CD14-positive monocyte (primary cell): ENCODE results near the gene NEGR1. TPM values are rescaled to one million over a fixed set of nuclear protein-coding genes. Genes with fewer than 3 reads are reported as not detected.

Experiments
- DNase-seq, 3 donors: peaks; one replicate each; pipeline ENCODE4 v3.0.0-alpha.2; 2011 to 2022
- H2AFZ ChIP-seq: 2 replicates; pipeline ENCODE4 v1.6.0; 2012; ENCODE audit warnings: mild to moderate bottlenecking, low read depth, low read length, inconsistent platforms; ENCODE audit not compliant: insufficient read depth, poor library complexity, severe bottlenecking
- H3K27ac ChIP-seq, 2 donors: 1 replicate in 1 of 2; 2 replicates in 1 of 2; pipeline ENCODE4 v1.5.1; 2012 to 2013; ENCODE audit warnings: low read length in 2 of 2, control low read depth in 1 of 2, inconsistent platforms in 1 of 2, low read depth in 1 of 2, mild to moderate bottlenecking in 1 of 2
- H3K27me3 ChIP-seq, 2 donors: one replicate each; pipeline versions ENCODE4 v1.6.0 to v1.6.1; 2011 to 2013; ENCODE audit warnings: low read length in 2 of 2; ENCODE audit not compliant: control insufficient read depth in 2 of 2, insufficient read depth in 2 of 2
- H3K36me3 ChIP-seq, 2 donors: replicated peaks in 1 of 2; 1 replicate in 1 of 2; 2 replicates in 1 of 2; pipeline versions ENCODE4 v1.5.1 to v1.6.1; 2012 to 2013; ENCODE audit warnings: low read length in 2 of 2, control low read depth in 1 of 2, inconsistent platforms in 1 of 2, mild to moderate bottlenecking in 1 of 2; ENCODE audit not compliant: insufficient read depth in 2 of 2, control insufficient read depth in 1 of 2
- H3K4me1 ChIP-seq, 2 donors: 1 replicate in 1 of 2; 2 replicates in 1 of 2; pipeline versions ENCODE4 v1.5.1 to v1.6.1; 2012 to 2013; ENCODE audit warnings: low read length in 2 of 2, control low read depth in 1 of 2, inconsistent platforms in 1 of 2, mild to moderate bottlenecking in 1 of 2, moderate library complexity in 1 of 2; ENCODE audit not compliant: insufficient read depth in 2 of 2, control insufficient read depth in 1 of 2
- H3K4me2 ChIP-seq: replicated peaks from 2 replicates; pipeline ENCODE3; 2012; ENCODE audit warnings: low read length, moderate library complexity, mild to moderate bottlenecking; ENCODE audit not compliant: poor library complexity, severe bottlenecking; ENCODE audit errors: extremely low read depth
- H3K4me3 ChIP-seq, 3 experiments: fragments of 200-600 bp in 1 of 3; sonication (generic) in 1 of 3; replicated peaks in 1 of 3; 1 replicate in 2 of 3; 2 replicates in 1 of 3; pipeline ENCODE4 v1.5.1; 2011 to 2013; ENCODE audit warnings: low read length in 3 of 3, mild to moderate bottlenecking in 3 of 3, control low read depth in 2 of 3, low read depth in 2 of 3, inconsistent platforms in 1 of 3, moderate library complexity in 1 of 3
- H3K79me2 ChIP-seq: 2 replicates; pipeline ENCODE4 v1.6.0; 2012; ENCODE audit warnings: mild to moderate bottlenecking, control low read depth, inconsistent platforms, low read length, moderate library complexity; ENCODE audit not compliant: insufficient read depth
- H3K9ac ChIP-seq: 2 replicates; pipeline ENCODE4 v1.6.0; 2017; ENCODE audit warnings: low read length, mild to moderate bottlenecking; ENCODE audit not compliant: insufficient read depth, poor library complexity, severe bottlenecking
- H3K9me3 ChIP-seq, 2 donors: replicated peaks in 1 of 2; 1 replicate in 1 of 2; 2 replicates in 1 of 2; pipeline versions ENCODE4 v1.5.1 to v1.6.1; 2012 to 2013; ENCODE audit warnings: low read length in 2 of 2, control low read depth in 1 of 2; ENCODE audit not compliant: control insufficient read depth in 1 of 2, insufficient read depth in 1 of 2
- H4K20me1 ChIP-seq: 2 replicates; pipeline ENCODE4 v1.6.0; 2012; ENCODE audit warnings: mild to moderate bottlenecking, low read length, control low read depth, moderate library complexity; ENCODE audit not compliant: insufficient read depth
- H3K27ac Mint-ChIP-seq, 7 donors: one replicate each; pipeline ENCODE4 v1.8.0; 2020; ENCODE audit warnings: mild to moderate bottlenecking in 7 of 7, mixed read lengths in 7 of 7, moderate library complexity in 6 of 7, inconsistent platforms in 2 of 7
- H3K27me3 Mint-ChIP-seq, 3 donors: one replicate each; pipeline ENCODE4 v1.8.0; 2021 to 2022; ENCODE audit warnings: low read depth in 3 of 3, mild to moderate bottlenecking in 3 of 3, mixed read lengths in 3 of 3, moderate library complexity in 3 of 3, inconsistent platforms in 1 of 3
- H3K36me3 Mint-ChIP-seq, 2 donors: one replicate each; pipeline ENCODE4 v1.8.0; 2020; ENCODE audit warnings: mixed read lengths in 2 of 2, inconsistent platforms in 1 of 2, mild to moderate bottlenecking in 1 of 2
- H3K4me1 Mint-ChIP-seq: one replicate; pipeline ENCODE4 v1.8.0; 2020; ENCODE audit warnings: mild to moderate bottlenecking, mixed read lengths
- H3K4me3 Mint-ChIP-seq, 2 donors: one replicate each; pipeline ENCODE4 v1.8.0; 2020; ENCODE audit warnings: mild to moderate bottlenecking in 2 of 2, mixed read lengths in 2 of 2, moderate library complexity in 1 of 2
- H3K9me3 Mint-ChIP-seq, 7 donors: one replicate each; pipeline ENCODE4 v1.8.0; 2020 to 2022; ENCODE audit warnings: mixed read lengths in 7 of 7, mild to moderate bottlenecking in 6 of 7, moderate library complexity in 6 of 7, inconsistent platforms in 2 of 7
- CTCF ChIP-seq: fragments of 200-600 bp; IDR thresholded peaks from one replicate; pipeline ENCODE4 v1.8.0; 2022; ENCODE audit warnings: antibody characterized with exemption, mild to moderate bottlenecking
- WGBS: methylation state at CpG from one replicate; pipeline ENCODE4 v1.1.5; 2013; ENCODE audit warnings: missing lambda C conversion rate; ENCODE audit not compliant: insufficient coverage; 5-methylcytosine and 5-hydroxymethylcytosine counted together
- intact Hi-C, 2 donors: fragments of 100-400 bp; cut with micrococcal nuclease; formaldehyde crosslinking; loops; one replicate each; pipeline versions ENCODE4 v1.15.0 to v1.15.1; 2023
- polyA plus RNA-seq, 3 donors: library from polyadenylated mRNA; depleted of rRNA in 1 of 3; unstranded in 2 of 3; stranded (reverse) in 1 of 3; fragments of 300-500 nt in 2 of 3; fragments of >200 nt in 1 of 3; fragmentation: Illumina TruSeq in 2 of 3; gene quantifications; 1 replicate in 2 of 3; 2 replicates in 1 of 3; pipeline ENCODE4 v1.2.3, GENCODE V29; 2012 to 2021

NEGR1 gene
- polyA plus RNA-seq, 3 donors: 0.03 to 0.15 (median 0.13) TPM

DNA sequence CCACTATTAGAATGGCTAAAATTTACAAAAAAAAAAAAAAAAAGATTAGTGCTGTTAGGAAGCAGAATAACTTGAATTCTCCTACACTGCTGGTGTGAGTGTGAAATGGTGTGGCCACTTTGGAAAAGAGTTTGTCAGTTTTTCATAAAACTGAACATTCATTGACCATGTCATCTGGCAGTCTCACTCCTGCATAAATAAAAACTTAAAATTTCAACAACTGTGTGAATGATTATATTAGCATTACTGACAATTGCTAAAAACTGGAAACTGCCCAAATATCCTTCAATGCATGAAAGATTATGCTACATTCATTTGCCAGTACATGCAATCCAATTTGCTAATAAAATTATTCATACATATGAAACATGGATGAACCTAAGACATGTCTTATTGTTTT is 570.9 kb downstream of the NEGR1 start:
- Histone ChIP-seq H3K4me1 (no peaks in the 10 kb centered on the region), H3K36me3 (no peaks in the 10 kb centered on the region), H3K4me2 (no peak overlapping the region), H3K27ac (no peak overlapping the region), H3K27me3 (no peaks in the 10 kb centered on the region), H3K79me2 (no peaks in the 10 kb centered on the region), H3K9me3 (peaks cover 19% of the 10 kb centered on the region in 2 donors), H3K4me3 (no peak overlapping the region), H4K20me1 (no peaks in the 10 kb centered on the region), H3K9ac (no peak overlapping the region), H2AFZ (no peak overlapping the region)
- Mint-ChIP-seq H3K36me3 (no peaks in the 10 kb centered on the region), H3K4me3 (no peak overlapping the region), H3K9me3 (peaks cover 11 to 32% (median 21%) of the 10 kb centered on the region in 7 donors), H3K27ac (no peak overlapping the region), H3K27me3 (no peaks in the 10 kb centered on the region), H3K4me1 (no peaks in the 10 kb centered on the region)
- no peak for TF ChIP-seq CTCF
- DNase-seq: no peak
- intact Hi-C loops: no loop called here

- WGBS: 60% methylated on average over 5 of the region's 5 CpGs
- Histone ChIP-seq H4K20me1 (no peaks in the 10 kb centered on the region), H3K79me2 (no peaks in the 10 kb centered on the region), H3K27me3 (no peaks in the 10 kb centered on the region), H3K9ac (no peak overlapping the region), H3K4me2 (no peak overlapping the region), H3K27ac (no peak overlapping the region), H3K9me3 (peaks cover 3 to 11% of the 10 kb centered on the region in 2 donors), H3K4me3 (no peak overlapping the region), H3K36me3 (no peaks in the 10 kb centered on the region), H3K4me1 (no peaks in the 10 kb centered on the region), H2AFZ (no peak overlapping the region)
- TF ChIP-seq CTCF: no peak
- peaks cover 15 to 29% (median 23%) of the 10 kb centered on the region in 7 donors for H3K9me3 Mint-ChIP-seq
- no peak for DNase-seq
- no peaks in the 10 kb centered on the region for H3K4me1 Mint-ChIP-seq
- no peak overlapping the region for H3K4me3 Mint-ChIP-seq
- H3K36me3 Mint-ChIP-seq: no peaks in the 10 kb centered on the region
- H3K27ac Mint-ChIP-seq: no peak overlapping the region
- H3K27me3 Mint-ChIP-seq: peaks cover 0 to 1% (median 0%) of the 10 kb centered on the region in 3 donors
- intact Hi-C loops: no loop called here
Observed at GRCh38 chr1:71706029-71706671, 576.2 kb downstream of the NEGR1 start.
